Liver (tissue), 9 donors: Measurements from ENCODE around the gene ZNF777. TPM values are rescaled to one million over a fixed set of nuclear protein-coding genes. Genes with fewer than 3 reads are reported as not detected.

Source experiments
- DNase-seq: peaks from one replicate; pipeline ENCODE4 v3.0.0-alpha.2; 2017; ENCODE audit warnings: low spot score
- H3K27ac ChIP-seq, 2 donors: one replicate each; pipeline ENCODE4 v1.7.0; 2013; ENCODE audit warnings: inconsistent platforms in 2 of 2, low read length in 2 of 2, control low read depth in 1 of 2, low read depth in 1 of 2, mild to moderate bottlenecking in 1 of 2
- H3K27me3 ChIP-seq, 4 donors: one replicate each; pipeline versions ENCODE4 v1.6.1 to v1.7.0; 2013; ENCODE audit warnings: low read length in 3 of 4, inconsistent platforms in 1 of 4, mild to moderate bottlenecking in 1 of 4, moderate library complexity in 1 of 4; ENCODE audit not compliant: control insufficient read depth in 4 of 4, insufficient read depth in 4 of 4
- H3K36me3 ChIP-seq, 4 donors: one replicate each; pipeline versions ENCODE4 v1.6.1 to v1.7.0; 2013; ENCODE audit warnings: low read length in 3 of 4, mild to moderate bottlenecking in 3 of 4, low read depth in 1 of 4, moderate library complexity in 1 of 4; ENCODE audit not compliant: control insufficient read depth in 4 of 4, insufficient read depth in 3 of 4
- H3K4me1 ChIP-seq, 4 donors: one replicate each; pipeline versions ENCODE4 v1.6.1 to v1.7.0; 2013; ENCODE audit warnings: low read length in 3 of 4, mild to moderate bottlenecking in 3 of 4, moderate library complexity in 1 of 4; ENCODE audit not compliant: control insufficient read depth in 4 of 4, insufficient read depth in 4 of 4
- H3K4me3 ChIP-seq, 3 donors: one replicate each; pipeline versions ENCODE4 v1.6.1 to v1.7.0; 2013; ENCODE audit warnings: low read length in 3 of 3, control low read depth in 1 of 3, low read depth in 1 of 3, mild to moderate bottlenecking in 1 of 3
- H3K9ac ChIP-seq, 2 donors: one replicate each; pipeline ENCODE4 v1.7.0; 2013; ENCODE audit warnings: low read length in 2 of 2, mild to moderate bottlenecking in 2 of 2, moderate library complexity in 2 of 2, control low read depth in 1 of 2, low read depth in 1 of 2
- H3K9me3 ChIP-seq, 4 donors: one replicate each; pipeline versions ENCODE4 v1.6.1 to v1.7.0; 2013; ENCODE audit warnings: low read length in 3 of 4; ENCODE audit not compliant: control insufficient read depth in 4 of 4
- CTCF ChIP-seq: fragments of 150-350 bp; IDR thresholded peaks from 2 replicates; pipeline ENCODE4 v1.5.1; 2017; ENCODE audit warnings: improper control_type of control experiment, low read depth, low read length; ENCODE audit not compliant: missing input control
- HNF4G ChIP-seq: IDR thresholded peaks from 2 replicates; pipeline ENCODE4 v1.6.1; 2016; ENCODE audit warnings: antibody characterized with exemption
- JUND ChIP-seq, 2 donors: IDR thresholded peaks; 2 replicates each; pipeline ENCODE4 v1.6.1; 2016; ENCODE audit warnings: antibody characterized with exemption in 2 of 2
- NR2F2 ChIP-seq: IDR thresholded peaks from 2 replicates; pipeline ENCODE4 v1.6.1; 2016; ENCODE audit warnings: antibody characterized with exemption
- RAD21 ChIP-seq, 2 donors: IDR thresholded peaks; 2 replicates each; pipeline ENCODE4 v1.6.1; 2016; ENCODE audit warnings: antibody characterized with exemption in 2 of 2, mild to moderate bottlenecking in 2 of 2
- REST ChIP-seq: IDR thresholded peaks from 2 replicates; pipeline ENCODE4 v1.6.1; 2016; ENCODE audit warnings: antibody characterized with exemption, mild to moderate bottlenecking
- RXRA ChIP-seq, 2 donors: IDR thresholded peaks; 2 replicates each; pipeline ENCODE4 v1.6.1; 2017 to 2018; ENCODE audit warnings: antibody characterized with exemption in 2 of 2, mild to moderate bottlenecking in 1 of 2
- WGBS: extraction: QIAGEN DNeasy Blood & Tissue Kit; methylation state at CpG from one replicate; pipeline ENCODE4 v1.1.7; 2013; 5-methylcytosine and 5-hydroxymethylcytosine counted together
- polyA plus RNA-seq, 2 donors: library from polyadenylated mRNA; stranded (reverse) in 1 of 2; unstranded in 1 of 2; fragments of 200-250 nt in 1 of 2; fragments of >200 nt in 1 of 2; fragmentation: Nextera tagmentation in 1 of 2; extraction: Ambion mirVana in 1 of 2; gene quantifications; one replicate each; pipeline versions ENCODE4 v1.2.1 to v1.2.3, GENCODE V29; 2013 to 2015
- total RNA-seq, 2 donors: library from RNA; depleted of rRNA; stranded (reverse); fragments of >200 nt; gene quantifications; one replicate each; pipeline ENCODE4 v1.2.3, GENCODE V29; 2014
- TF ChIP-seq, protein P1 (sequence below): IDR thresholded peaks from 2 replicates; pipeline ENCODE4 v1.6.1; 2016; ENCODE audit warnings: antibody characterized with exemption
- donor health status: healthy.
- donor health status: healthy.
- donor health status: healthy.
- donor health status: healthy.
- donor health status: healthy.

The ZNF777 gene
- total and polyA plus RNA-seq, 4 donors, result 0.22 to 5.7 (median 4.1) TPM

DNA sequence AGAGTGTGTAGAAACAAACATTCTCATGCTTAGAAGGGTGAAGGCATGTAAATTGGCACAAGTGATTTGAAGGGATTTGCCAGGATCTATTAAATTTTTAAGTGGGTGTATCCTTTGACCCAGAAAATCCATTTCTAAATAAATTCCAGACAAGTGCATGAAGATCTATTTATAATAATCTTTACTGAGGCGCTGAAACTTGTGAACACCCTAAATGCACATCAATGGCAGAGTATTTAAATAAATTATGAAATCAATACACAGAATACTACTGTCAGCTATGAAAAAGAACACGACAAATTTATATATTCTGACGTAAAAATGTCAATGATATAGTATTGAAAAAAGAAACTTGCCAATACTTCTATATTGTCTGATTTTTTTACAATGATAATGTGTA, 17.9 kb downstream of the ZNF777 start:
- Histone ChIP-seq H3K9ac (no peak overlapping the region), H3K36me3 (peaks cover 6 to 21% (median 16%) of the 10 kb centered on the region in 4 donors), H3K27me3 (no peaks in the 10 kb centered on the region), H3K27ac (no peak overlapping the region), H3K4me3 (no peak overlapping the region), H3K9me3 (no peaks in the 10 kb centered on the region), H3K4me1 (no peaks in the 10 kb centered on the region)
- DNase-seq, result no peak
- WGBS, result 95% methylated on average over 3 of the region's 3 CpGs
- TF ChIP-seq, protein P1, sequence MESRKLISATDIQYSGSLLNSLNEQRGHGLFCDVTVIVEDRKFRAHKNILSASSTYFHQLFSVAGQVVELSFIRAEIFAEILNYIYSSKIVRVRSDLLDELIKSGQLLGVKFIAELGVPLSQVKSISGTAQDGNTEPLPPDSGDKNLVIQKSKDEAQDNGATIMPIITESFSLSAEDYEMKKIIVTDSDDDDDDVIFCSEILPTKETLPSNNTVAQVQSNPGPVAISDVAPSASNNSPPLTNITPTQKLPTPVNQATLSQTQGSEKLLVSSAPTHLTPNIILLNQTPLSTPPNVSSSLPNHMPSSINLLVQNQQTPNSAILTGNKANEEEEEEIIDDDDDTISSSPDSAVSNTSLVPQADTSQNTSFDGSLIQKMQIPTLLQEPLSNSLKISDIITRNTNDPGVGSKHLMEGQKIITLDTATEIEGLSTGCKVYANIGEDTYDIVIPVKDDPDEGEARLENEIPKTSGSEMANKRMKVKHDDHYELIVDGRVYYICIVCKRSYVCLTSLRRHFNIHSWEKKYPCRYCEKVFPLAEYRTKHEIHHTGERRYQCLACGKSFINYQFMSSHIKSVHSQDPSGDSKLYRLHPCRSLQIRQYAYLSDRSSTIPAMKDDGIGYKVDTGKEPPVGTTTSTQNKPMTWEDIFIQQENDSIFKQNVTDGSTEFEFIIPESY, result no peak
- no peak for TF ChIP-seq RAD21 (IDR thresholded peaks at IDR 0.05)
- TF ChIP-seq HNF4G, result no peak
- no peak for TF ChIP-seq CTCF

DNA sequence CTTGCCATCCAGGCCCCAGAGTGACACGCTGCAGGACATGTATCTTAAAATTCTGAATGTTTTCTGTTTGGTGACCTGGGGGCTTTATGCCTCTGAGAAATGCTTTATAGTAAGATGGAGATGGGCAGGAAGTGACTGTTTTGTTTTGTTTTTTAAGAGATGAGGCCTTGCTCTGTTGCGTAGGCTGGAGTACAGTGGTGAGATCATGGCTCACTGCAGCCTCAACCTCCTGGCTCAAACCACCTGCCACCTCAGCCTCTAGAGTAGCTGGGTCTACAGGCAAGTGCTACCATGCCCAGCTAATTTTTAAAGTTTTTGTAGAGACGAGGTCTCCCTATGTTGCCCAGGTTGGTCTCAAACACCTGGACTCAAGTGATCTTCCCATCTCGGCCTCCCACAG, 20.6 kb downstream of the ZNF777 start:
- Histone ChIP-seq H3K4me3 (no peak overlapping the region), H3K36me3 (peaks cover 4 to 13% (median 10%) of the 10 kb centered on the region in 4 donors), H3K27me3 (no peaks in the 10 kb centered on the region), H3K9ac (no peak overlapping the region), H3K27ac (no peak overlapping the region), H3K4me1 (no peaks in the 10 kb centered on the region), H3K9me3 (no peaks in the 10 kb centered on the region)
- 96% methylated on average over 4 of the region's 4 CpGs for WGBS
- TF ChIP-seq RXRA (IDR thresholded peaks at IDR 0.05) (no peak), HNF4G (no peak), CTCF (no peak), REST (no peak), NR2F2 (no peak), JUND (IDR thresholded peaks at IDR 0.05) (no peak)
- no peak for DNase-seq
